C4-2B (cell line): ENCODE results near the gene PRTG.
A peak's percentile ranks its signal among the peaks of the same experiment; 100 is the strongest.
"Not testable (repeated sequence)": the region's sequence is repeated elsewhere in the genome, so short reads cannot be mapped to it uniquely, and the experiment has no call there.

Experiments
- H3K27ac ChIP-seq: fragments of 450-650 bp; 2 replicates; pipeline ENCODE4 v1.5.1; 2017
- CTCF ChIP-seq: fragments of 450-650 bp; conservative IDR thresholded peaks from 2 replicates; pipeline ENCODE4 v1.5.1; 2017; ENCODE audit warnings: mild to moderate bottlenecking
- ZFX ChIP-seq: fragments of 450-650 bp; IDR thresholded peaks from 2 replicates; pipeline ENCODE4 v1.6.1; 2017

PRTG gene

GRCh38 chr15:55742927-55743728, at the start of gene PRTG:
PRTG (minus strand) TSS chr15:55743152; CDS start chr15:55742931, 221 bp downstream.
- H3K27ac ChIP-seq, result peak within 1 kb of the TSS; percentile 76
- TF ChIP-seq ZFX (peak; percentile 41; the same call in 1 of the 2 replicates), CTCF (no peak; the same call in 1 of the 2 replicates)

- TF ChIP-seq ZFX, result no peak
- no peak for TF ChIP-seq CTCF
- no peak overlapping the region for H3K27ac ChIP-seq
Measured at GRCh38 chr15:55791551-55792400, 48.8 kb upstream of the PRTG start.

GRCh38 chr15:55789066-55789660, 46.2 kb upstream of the PRTG start:
- TF ChIP-seq ZFX (no peak), CTCF (peak; percentile 88)
- no peak overlapping the region for H3K27ac ChIP-seq

- no peak overlapping the region for H3K27ac ChIP-seq
Measured at GRCh38 chr15:55786341-55786740, 43.4 kb upstream of the PRTG start.

GRCh38 chr15:55785593-55785992, 42.6 kb upstream of the PRTG start:
- not testable (repeated sequence) for H3K27ac ChIP-seq

More at GRCh38 chr15:55786341-55786740, 43.4 kb upstream of the PRTG start:
- TF ChIP-seq CTCF (no peak), ZFX (no peak)

GRCh38 chr15:55784286-55784685, 41.3 kb upstream of the PRTG start:
- H3K27ac ChIP-seq, result no peak overlapping the region

More at GRCh38 chr15:55784286-55784685, 41.3 kb upstream of the PRTG start:
- no peak for TF ChIP-seq ZFX
- TF ChIP-seq CTCF, result no peak
